HG03108 (cell line): ENCODE data around the gene SLC16A8.

Experiments used
- ATAC-seq: cut with Tn5 transposase; IDR thresholded peaks from one replicate; pipeline ENCODE4 v1.9.1; 2021; ENCODE audit warnings: moderate library complexity; ENCODE audit not compliant: unreplicated experiment

The SLC16A8 gene

GRCh38 chr22:38031491-38031890 is 52.5 kb downstream of the SLC16A8 start:
- ATAC-seq = no peak

GRCh38 chr22:38030311-38031133 is 53.5 kb downstream of the SLC16A8 start:
- ATAC-seq = no peak

DNA sequence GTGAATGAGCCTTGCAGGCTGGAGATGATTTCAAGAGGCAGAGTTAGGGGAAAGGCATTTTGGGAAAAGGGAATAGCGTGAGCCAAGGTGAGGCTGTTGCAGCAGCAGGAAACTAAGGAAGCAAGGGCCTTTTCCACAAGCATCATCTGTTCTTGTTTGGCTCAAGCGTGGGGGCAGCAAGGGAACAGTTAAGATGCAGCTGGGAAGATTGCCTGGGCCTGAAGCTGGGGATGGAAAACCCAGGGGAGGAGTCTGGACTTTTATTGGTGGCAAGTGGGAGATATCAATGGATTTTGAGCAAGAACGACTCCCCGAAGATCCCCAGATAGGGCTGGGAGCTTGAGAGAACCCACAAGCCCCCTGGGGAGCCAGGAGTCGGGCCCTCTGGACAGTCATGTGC is 54.1 kb downstream of the SLC16A8 start:
- no peak for ATAC-seq

GRCh38 chr22:38029370-38029769 is 54.6 kb downstream of the SLC16A8 start:
- no peak for ATAC-seq

DNA sequence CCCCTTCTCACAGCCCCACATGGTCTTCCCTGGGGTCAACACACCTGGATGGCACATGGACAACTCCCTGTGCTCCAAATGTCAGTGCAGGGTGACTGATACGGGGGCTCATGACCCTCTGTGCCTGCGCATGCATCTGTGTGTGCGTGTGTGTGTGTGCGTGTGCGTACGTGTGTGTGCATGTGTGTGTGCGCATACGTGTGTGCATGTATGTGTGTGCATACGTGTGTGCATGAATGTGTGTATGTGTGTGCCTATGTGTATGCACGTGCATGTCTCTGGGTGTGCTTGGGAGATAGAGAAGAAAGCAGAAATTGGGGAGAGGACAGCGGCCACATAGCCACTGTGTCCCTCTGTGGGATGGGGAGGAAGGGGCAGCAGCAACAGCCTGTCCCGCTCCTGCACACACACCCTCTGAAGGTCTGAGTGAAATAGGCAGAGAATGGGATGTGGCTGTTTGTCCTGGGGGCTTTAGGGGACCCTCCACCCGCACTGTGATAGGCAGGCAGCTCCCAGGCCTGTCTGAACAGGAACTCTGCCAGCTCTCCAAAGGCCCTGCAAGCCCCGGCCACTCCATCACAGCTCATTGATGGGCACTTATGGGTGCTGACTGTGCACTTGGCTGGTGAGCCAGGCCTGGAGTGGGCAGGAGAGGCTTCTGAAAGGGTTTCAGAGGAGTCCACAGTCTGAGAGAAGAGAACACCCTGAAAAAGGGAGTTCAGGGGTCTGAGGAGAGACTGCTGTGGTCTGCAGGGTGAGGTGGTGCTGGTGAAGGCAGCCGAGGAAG is 55.4 kb downstream of the SLC16A8 start:
- ATAC-seq = no peak
